Skeletal muscle tissue (tissue), 4 donors: ENCODE results near the gene BOC. TPM values are rescaled to one million over a fixed set of nuclear protein-coding genes. Genes with fewer than 3 reads are reported as not detected.

ENCODE experiments used
- H3K27ac ChIP-seq: one replicate; pipeline ENCODE4 v1.7.0; 2013; ENCODE audit warnings: mild to moderate bottlenecking, low read depth, low read length, inconsistent platforms
- H3K27me3 ChIP-seq, 3 donors: one replicate each; pipeline ENCODE4 v1.7.0; 2013; ENCODE audit warnings: low read length in 3 of 3; ENCODE audit not compliant: control insufficient read depth in 3 of 3, insufficient read depth in 3 of 3
- H3K36me3 ChIP-seq, 3 donors: one replicate each; pipeline ENCODE4 v1.7.0; 2013; ENCODE audit warnings: low read length in 3 of 3; ENCODE audit not compliant: control insufficient read depth in 3 of 3, insufficient read depth in 3 of 3
- H3K4me1 ChIP-seq, 3 donors: one replicate each; pipeline ENCODE4 v1.7.0; 2013; ENCODE audit warnings: low read length in 3 of 3, mild to moderate bottlenecking in 3 of 3; ENCODE audit not compliant: control insufficient read depth in 3 of 3, insufficient read depth in 3 of 3
- H3K4me3 ChIP-seq, 3 donors: one replicate each; pipeline ENCODE4 v1.7.0; 2013; ENCODE audit warnings: low read length in 3 of 3
- H3K9ac ChIP-seq, 3 donors: one replicate each; pipeline ENCODE4 v1.7.0; 2013; ENCODE audit warnings: low read length in 3 of 3, mild to moderate bottlenecking in 3 of 3, moderate library complexity in 2 of 3, low read depth in 1 of 3
- H3K9me3 ChIP-seq, 3 donors: one replicate each; pipeline ENCODE4 v1.7.0; 2013; ENCODE audit warnings: low read length in 3 of 3; ENCODE audit not compliant: control insufficient read depth in 3 of 3
- total RNA-seq: library from RNA; depleted of rRNA; stranded (reverse); fragments of >200 nt; gene quantifications from one replicate; pipeline ENCODE4 v1.2.3, GENCODE V29; 2014
- donor health status: Osteomylitis.

BOC gene
- total RNA-seq, 1 donor from 2014 or later: 28.7 TPM

GRCh38 chr3:113304856-113305540 is 93.6 kb downstream of the BOC start:
- Histone ChIP-seq H3K9me3 (no peaks in the 10 kb centered on the region), H3K4me3 (no peak overlapping the region), H3K27ac (no peak overlapping the region), H3K27me3 (no peaks in the 10 kb centered on the region), H3K36me3 (peaks cover 0 to 5% (median 3%) of the 10 kb centered on the region in 3 donors), H3K4me1 (no peaks in the 10 kb centered on the region), H3K9ac (no peak overlapping the region)

DNA sequence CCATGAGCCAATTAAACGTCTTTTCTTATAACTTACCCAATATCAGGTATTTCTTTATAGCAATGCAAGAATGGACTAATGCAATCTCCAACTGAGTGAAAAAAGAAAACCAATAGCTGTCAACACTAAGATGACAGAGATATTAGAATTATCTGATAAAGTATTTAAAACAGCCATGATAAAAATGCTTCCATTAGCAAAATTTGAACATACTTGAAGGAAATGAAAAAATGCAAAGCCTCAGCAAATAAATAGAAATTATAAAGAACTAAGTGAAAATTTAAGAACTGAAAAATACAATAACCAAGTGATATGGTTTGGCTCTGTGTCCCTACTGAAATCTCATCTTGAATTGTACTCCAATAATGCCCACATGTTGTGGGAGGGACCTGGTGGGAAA is 99.6 kb downstream of the BOC start:
- peaks cover 0 to 6% (median 0%) of the 10 kb centered on the region in 3 donors for H3K9me3 ChIP-seq
- no peaks in the 10 kb centered on the region for H3K4me1 ChIP-seq
- no peak overlapping the region for H3K9ac ChIP-seq
- H3K27ac ChIP-seq: no peak overlapping the region
- H3K27me3 ChIP-seq: no peaks in the 10 kb centered on the region
- H3K36me3 ChIP-seq: peaks cover 0 to 7% (median 0%) of the 10 kb centered on the region in 3 donors
- H3K4me3 ChIP-seq: no peak overlapping the region

GRCh38 chr3:113312416-113312815 is 101.1 kb downstream of the BOC start:
- H3K9ac ChIP-seq: no peak overlapping the region
- no peaks in the 10 kb centered on the region for H3K27me3 ChIP-seq
- peaks cover 0 to 6% (median 0%) of the 10 kb centered on the region in 3 donors for H3K9me3 ChIP-seq
- H3K4me3 ChIP-seq: no peak overlapping the region
- peaks cover 0 to 7% (median 0%) of the 10 kb centered on the region in 3 donors for H3K36me3 ChIP-seq
- H3K27ac ChIP-seq: no peak overlapping the region
- H3K4me1 ChIP-seq: no peaks in the 10 kb centered on the region

GRCh38 chr3:113314923-113315322 is 103.6 kb downstream of the BOC start:
- Histone ChIP-seq H3K27ac (no peak overlapping the region), H3K36me3 (peaks cover 0 to 7% (median 0%) of the 10 kb centered on the region in 3 donors), H3K27me3 (no peaks in the 10 kb centered on the region), H3K9me3 (peaks cover 0 to 6% (median 0%) of the 10 kb centered on the region in 3 donors), H3K4me1 (no peaks in the 10 kb centered on the region), H3K9ac (no peak overlapping the region), H3K4me3 (no peak overlapping the region)

DNA sequence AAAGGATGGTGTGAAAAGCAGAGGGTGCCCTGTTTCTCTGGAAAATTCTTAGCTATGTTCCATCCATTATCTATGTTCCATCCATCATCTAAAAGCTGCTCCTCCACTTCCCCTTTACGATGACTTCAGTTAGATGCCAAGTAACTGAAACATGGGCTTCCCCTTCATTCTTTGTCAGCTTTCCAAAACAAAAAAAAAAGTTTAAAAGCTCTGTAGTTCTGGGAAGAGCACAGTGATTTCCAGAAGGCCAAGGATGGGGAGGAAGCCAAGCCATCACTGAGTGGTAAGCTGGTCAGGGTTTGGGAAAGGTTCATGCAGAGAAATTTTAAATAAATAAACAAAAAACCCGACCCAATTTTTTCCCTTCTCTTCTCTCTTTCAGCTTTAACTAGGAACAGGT is 118.4 kb downstream of the BOC start:
- Histone ChIP-seq H3K9ac (no peak overlapping the region), H3K27ac (no peak overlapping the region), H3K4me1 (no peaks in the 10 kb centered on the region), H3K4me3 (no peak overlapping the region), H3K27me3 (no peaks in the 10 kb centered on the region), H3K36me3 (peaks cover 0 to 7% (median 2%) of the 10 kb centered on the region in 3 donors), H3K9me3 (no peaks in the 10 kb centered on the region)

DNA sequence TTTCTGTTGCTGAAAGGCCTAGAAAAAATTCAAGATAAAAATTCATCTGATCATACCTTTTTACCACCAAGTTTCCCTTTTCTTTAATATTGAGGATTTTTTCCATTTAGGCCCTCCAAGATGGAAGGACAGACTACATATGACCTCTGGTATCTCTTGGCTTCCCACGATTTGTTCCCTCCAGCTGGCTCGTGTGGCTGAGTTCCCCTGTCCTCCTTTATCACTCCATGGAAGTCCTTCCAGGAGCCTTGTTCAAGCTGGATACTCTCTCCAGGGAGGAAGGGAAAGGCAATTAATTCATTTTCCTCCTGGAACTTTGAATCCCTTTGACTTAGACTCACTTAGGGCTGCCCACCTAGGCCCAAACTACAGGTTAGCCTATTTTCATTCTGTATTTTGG is 119.4 kb downstream of the BOC start:
- Histone ChIP-seq H3K27ac (no peak overlapping the region), H3K4me1 (no peaks in the 10 kb centered on the region), H3K9ac (no peak overlapping the region), H3K4me3 (no peak overlapping the region), H3K36me3 (peaks cover 0 to 6% (median 2%) of the 10 kb centered on the region in 3 donors), H3K27me3 (no peaks in the 10 kb centered on the region), H3K9me3 (no peaks in the 10 kb centered on the region)

DNA sequence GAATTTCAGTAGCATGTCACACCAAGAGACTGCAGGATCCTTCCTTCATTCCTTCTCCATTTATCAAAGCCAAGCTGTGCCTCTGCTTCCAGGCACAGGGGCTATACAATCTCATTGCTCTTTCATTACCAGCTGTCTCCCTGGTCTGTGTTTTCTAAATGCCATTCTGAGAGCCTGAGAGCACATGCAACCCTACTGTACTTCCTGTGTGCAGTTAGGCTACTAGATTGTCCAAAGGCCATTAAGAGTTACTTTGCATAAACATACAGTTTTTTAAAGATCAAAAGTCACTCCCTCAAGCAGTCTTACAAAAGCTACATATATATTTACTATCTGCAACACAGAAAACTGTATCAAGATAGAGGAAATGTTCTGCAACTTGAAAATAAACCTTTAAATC is 119.8 kb downstream of the BOC start:
- H3K36me3 ChIP-seq: peaks cover 0 to 2% (median 1%) of the 10 kb centered on the region in 3 donors
- no peaks in the 10 kb centered on the region for H3K9me3 ChIP-seq
- H3K4me1 ChIP-seq: no peaks in the 10 kb centered on the region
- H3K27ac ChIP-seq: no peak overlapping the region
- no peak overlapping the region for H3K9ac ChIP-seq
- no peak overlapping the region for H3K4me3 ChIP-seq
- H3K27me3 ChIP-seq: no peaks in the 10 kb centered on the region

Other genes with a start within 250 kb of the BOC start
- 5.7 TPM for gene CD200R1, start 236.5 kb upstream of the BOC start, total RNA-seq
- 15.7 TPM for gene GTPBP8, start 220.6 kb upstream of the BOC start, total RNA-seq
- gene CFAP44, start 229.9 kb downstream of the BOC start, total RNA-seq: 6.3 TPM